Activated CD4-positive, alpha-beta T cell treated with anti-CD3 and anti-CD28 coated beads, Interleukin-2, amount 10 ng/mL, durations not matched to agents 24 days and 14 days (primary cell): ENCODE measurements around the gene MED31. TPM values are rescaled to one million over a fixed set of nuclear protein-coding genes. Genes with fewer than 3 reads are reported as not detected.
"Not testable (repeated sequence)": the region's sequence is repeated elsewhere in the genome, so short reads cannot be mapped to it uniquely, and the experiment has no call there.

Experiments
- DNase-seq: peaks from one replicate; pipeline ENCODE4 v3.0.0; 2022
- H3K27ac Mint-ChIP-seq: one replicate; pipeline ENCODE4 v1.8.0; 2022; ENCODE audit warnings: mild to moderate bottlenecking, mixed read lengths
- H3K27me3 Mint-ChIP-seq: one replicate; pipeline ENCODE4 v1.8.0; 2022; ENCODE audit warnings: mixed read lengths
- H3K36me3 Mint-ChIP-seq: one replicate; pipeline ENCODE4 v1.8.0; 2022; ENCODE audit warnings: low read depth, mild to moderate bottlenecking, mixed read lengths
- H3K4me1 Mint-ChIP-seq: one replicate; pipeline ENCODE4 v1.8.0; 2021; ENCODE audit warnings: mixed read lengths
- H3K4me3 Mint-ChIP-seq: one replicate; pipeline ENCODE4 v1.8.0; 2022; ENCODE audit warnings: mild to moderate bottlenecking, moderate library complexity, mixed read lengths
- H3K9me3 Mint-ChIP-seq: one replicate; pipeline ENCODE4 v1.8.0; 2021; ENCODE audit warnings: mixed read lengths
- intact Hi-C: fragments of 100-400 bp; cut with micrococcal nuclease; formaldehyde crosslinking; loops from one replicate; pipeline ENCODE4 v1.15.1; 2023
- total RNA-seq: library from RNA; stranded (reverse); gene quantifications from 2 replicates; pipeline ENCODE4 v1.2.3, GENCODE V29; 2022

MED31 gene
- 24.3 and 25.7 TPM in 2 replicates for total RNA-seq

GRCh38 chr17:6651354-6651918 lies at the start of gene MED31, which contains the start of gene C17orf100:
MED31 (minus strand) TSS chr17:6651605; CDS start chr17:6651528, 77 bp downstream.
C17orf100 (plus strand) TSS chr17:6651762; CDS start chr17:6651914, 152 bp downstream.
- H3K4me3 Mint-ChIP-seq: peak within 1 kb of the TSS; percentile 93
- no peaks in the 10 kb centered on the region for H3K9me3 Mint-ChIP-seq
- H3K4me1 Mint-ChIP-seq: peaks cover 50% of the 10 kb centered on the region
- DNase-seq: peak; percentile 99
- peak within 1 kb of the TSS; percentile 99 for H3K27ac Mint-ChIP-seq
- intact Hi-C loops: loop anchor here (1.0 to 5.0 kb wide), 3 partner anchors 11 to 1164 kb away; partner anchors contain the start of genes DERL2, KIAA0753 and MIS12
- peaks cover 26% of the 10 kb centered on the region for H3K36me3 Mint-ChIP-seq
- peaks cover 16% of the 10 kb centered on the region for H3K27me3 Mint-ChIP-seq

DNA sequence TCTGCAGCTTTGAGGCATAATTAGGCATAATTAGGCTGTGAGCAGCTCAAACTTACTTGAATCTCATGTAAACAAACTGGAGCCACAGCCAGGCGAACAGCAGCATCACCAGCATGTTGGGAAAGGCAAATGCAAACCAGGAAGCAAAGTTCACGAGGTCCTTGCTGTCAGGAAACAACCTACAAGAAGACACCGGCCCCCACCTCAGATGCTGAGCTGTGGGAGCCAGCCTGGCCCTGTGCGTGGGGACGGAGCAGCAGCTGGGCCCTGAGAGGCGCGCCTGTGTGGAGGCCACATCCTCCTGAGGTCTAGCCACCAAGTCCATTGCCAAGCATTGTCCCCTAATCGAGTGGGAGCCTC lies 49.5 kb upstream of the MED31 start:
- no peak overlapping the region for H3K4me3 Mint-ChIP-seq
- no peaks in the 10 kb centered on the region for H3K36me3 Mint-ChIP-seq
- no peak for DNase-seq
- H3K4me1 Mint-ChIP-seq: no peaks in the 10 kb centered on the region
- intact Hi-C loops: no loop called here
- H3K27ac Mint-ChIP-seq: no peak overlapping the region
- H3K9me3 Mint-ChIP-seq: no peaks in the 10 kb centered on the region
- peaks cover 8% of the 10 kb centered on the region for H3K27me3 Mint-ChIP-seq

DNA sequence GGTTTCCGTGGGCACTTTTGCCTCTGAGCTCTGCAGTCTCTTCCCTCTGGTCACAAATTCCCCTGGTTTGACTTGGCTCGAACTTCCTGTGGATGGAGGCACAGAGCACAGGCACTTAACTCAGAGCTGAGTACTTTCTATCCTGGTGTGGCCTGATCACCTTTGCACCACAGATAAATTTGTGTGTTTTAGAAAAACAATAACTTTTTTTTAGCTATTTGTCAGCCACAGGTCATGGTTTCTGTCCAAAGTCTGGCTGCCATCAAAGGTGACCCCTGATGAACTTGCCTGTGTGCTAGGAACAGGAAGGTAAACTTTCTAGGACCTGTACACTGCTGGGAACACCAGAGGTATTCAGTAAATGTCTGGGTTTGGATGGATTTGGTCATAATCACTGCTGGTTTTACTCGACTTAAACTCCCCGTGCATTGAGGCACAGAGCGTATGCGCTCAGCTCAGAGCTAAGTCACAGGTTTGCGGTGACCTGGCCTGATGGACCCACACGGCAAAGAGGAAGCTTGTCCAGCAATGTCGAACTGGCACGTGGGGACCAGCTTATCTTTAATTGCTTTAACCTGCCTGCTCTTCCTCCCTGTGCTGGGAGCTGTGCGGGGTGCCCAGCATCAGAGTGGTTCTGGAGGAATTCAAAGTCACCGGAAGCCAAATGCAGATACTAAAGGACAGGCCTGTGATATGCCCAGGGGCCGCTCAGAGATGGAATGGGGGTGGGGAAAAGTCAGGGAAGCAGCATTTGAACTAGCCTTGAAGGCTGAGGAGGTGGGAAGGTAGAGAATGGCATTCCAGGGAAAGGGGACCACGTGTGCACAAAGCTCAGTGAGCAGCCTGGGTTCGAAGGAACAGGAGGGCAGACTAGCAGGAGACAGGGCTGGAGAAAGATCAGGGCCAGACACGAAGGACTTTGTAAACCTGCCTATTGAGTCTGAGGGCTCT lies 48.9 kb upstream of the MED31 start:
- intact Hi-C loops: no loop called here
- no peak overlapping the region for H3K27ac Mint-ChIP-seq
- no peaks in the 10 kb centered on the region for H3K9me3 Mint-ChIP-seq
- no peak overlapping the region for H3K4me3 Mint-ChIP-seq
- peaks cover 8% of the 10 kb centered on the region for H3K27me3 Mint-ChIP-seq
- H3K4me1 Mint-ChIP-seq: no peaks in the 10 kb centered on the region
- no peak for DNase-seq
- H3K36me3 Mint-ChIP-seq: no peaks in the 10 kb centered on the region

- Mint-ChIP-seq H3K4me1 (no peaks in the 10 kb centered on the region), H3K36me3 (no peaks in the 10 kb centered on the region), H3K27me3 (peaks cover 15% of the 10 kb centered on the region), H3K9me3 (no peaks in the 10 kb centered on the region), H3K27ac (no peak overlapping the region), H3K4me3 (no peak overlapping the region)
- intact Hi-C loops: no loop called here
- no peak for DNase-seq
These were observed 46.6 kb upstream of the MED31 start for GRCh38 chr17:6698004-6698403.

DNA sequence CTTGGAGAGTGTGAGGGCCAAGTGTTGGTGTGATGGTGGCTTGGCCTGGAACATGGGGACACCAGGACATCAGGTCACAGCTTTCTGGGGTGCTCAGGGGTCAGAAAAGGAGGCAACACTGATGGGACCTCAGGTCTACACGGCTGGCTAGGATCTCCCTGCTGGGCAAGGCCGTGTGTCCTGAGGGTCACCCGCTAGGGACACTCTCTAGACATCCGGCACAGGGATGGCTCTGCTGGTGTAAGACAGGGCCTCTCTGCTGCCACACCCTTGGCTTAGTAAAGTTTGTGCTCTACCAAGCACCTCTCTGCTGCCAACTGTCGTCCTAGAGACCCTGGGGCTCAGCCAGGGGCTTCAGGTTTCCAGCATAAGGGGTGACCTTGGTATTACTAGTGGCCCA lies 45.5 kb upstream of the MED31 start:
- Mint-ChIP-seq H3K27ac (no peak overlapping the region), H3K4me3 (no peak overlapping the region), H3K4me1 (no peaks in the 10 kb centered on the region), H3K36me3 (no peaks in the 10 kb centered on the region), H3K9me3 (no peaks in the 10 kb centered on the region), H3K27me3 (peaks cover 15% of the 10 kb centered on the region)
- intact Hi-C loops: no loop called here
- DNase-seq: no peak

- no peak for DNase-seq
- H3K27me3 Mint-ChIP-seq: peaks cover 21% of the 10 kb centered on the region
- H3K9me3 Mint-ChIP-seq: no peaks in the 10 kb centered on the region
- intact Hi-C loops: no loop called here
- H3K36me3 Mint-ChIP-seq: no peaks in the 10 kb centered on the region
- no peak overlapping the region for H3K4me3 Mint-ChIP-seq
- no peak overlapping the region for H3K27ac Mint-ChIP-seq
- no peaks in the 10 kb centered on the region for H3K4me1 Mint-ChIP-seq
These were observed 44.2 kb upstream of the MED31 start for GRCh38 chr17:6695565-6695964.

- peaks cover 19% of the 10 kb centered on the region for H3K27me3 Mint-ChIP-seq
- intact Hi-C loops: no loop called here
- no peaks in the 10 kb centered on the region for H3K36me3 Mint-ChIP-seq
- no peaks in the 10 kb centered on the region for H3K9me3 Mint-ChIP-seq
- H3K27ac Mint-ChIP-seq: no peak overlapping the region
- no peaks in the 10 kb centered on the region for H3K4me1 Mint-ChIP-seq
- no peak for DNase-seq
- no peak overlapping the region for H3K4me3 Mint-ChIP-seq
These were observed 43.6 kb upstream of the MED31 start for GRCh38 chr17:6695051-6695450.

GRCh38 chr17:6691958-6692357 lies 40.6 kb upstream of the MED31 start:
- H3K36me3 Mint-ChIP-seq, intact Hi-C loops, H3K4me1 Mint-ChIP-seq, H3K9me3 Mint-ChIP-seq, H3K27ac Mint-ChIP-seq, H3K4me3 Mint-ChIP-seq, DNase-seq: not testable (repeated sequence)
- H3K27me3 Mint-ChIP-seq: peaks cover 20% of the 10 kb centered on the region

DNA sequence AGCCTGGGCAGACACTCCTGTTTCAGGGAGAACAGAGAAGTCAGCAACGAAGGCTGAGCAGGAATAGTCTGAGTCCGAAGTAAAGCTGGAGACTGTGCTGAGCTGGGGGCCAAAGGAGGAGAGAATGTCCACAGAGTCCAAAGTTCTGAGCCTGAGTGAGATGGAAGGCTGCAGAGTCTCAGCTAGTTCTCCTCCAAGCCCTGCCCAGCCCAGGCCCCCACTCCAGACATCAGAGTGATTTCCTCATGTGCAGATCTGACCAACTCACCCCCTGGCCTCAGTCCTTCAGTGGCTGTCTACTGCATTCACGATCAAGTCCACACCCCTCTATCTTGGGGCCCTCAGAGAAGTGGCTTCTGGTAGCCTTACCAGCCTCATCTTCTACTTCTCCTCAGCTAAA lies 40.1 kb upstream of the MED31 start:
- no peaks in the 10 kb centered on the region for H3K36me3 Mint-ChIP-seq
- no peaks in the 10 kb centered on the region for H3K9me3 Mint-ChIP-seq
- intact Hi-C loops: no loop called here
- no peak overlapping the region for H3K4me3 Mint-ChIP-seq
- H3K27me3 Mint-ChIP-seq: peaks cover 22% of the 10 kb centered on the region
- no peak for DNase-seq
- H3K4me1 Mint-ChIP-seq: no peaks in the 10 kb centered on the region
- H3K27ac Mint-ChIP-seq: no peak overlapping the region

- Mint-ChIP-seq H3K27ac (no peak overlapping the region), H3K9me3 (no peaks in the 10 kb centered on the region), H3K4me1 (no peaks in the 10 kb centered on the region), H3K4me3 (no peak overlapping the region), H3K27me3 (peaks cover 20% of the 10 kb centered on the region), H3K36me3 (no peaks in the 10 kb centered on the region)
- no peak for DNase-seq
- intact Hi-C loops: no loop called here
These were observed 39.2 kb upstream of the MED31 start for GRCh38 chr17:6690641-6691040.

- DNase-seq: no peak
- H3K27ac Mint-ChIP-seq: no peak overlapping the region
- H3K9me3 Mint-ChIP-seq: no peaks in the 10 kb centered on the region
- no peaks in the 10 kb centered on the region for H3K4me1 Mint-ChIP-seq
- intact Hi-C loops: no loop called here
- H3K27me3 Mint-ChIP-seq: peaks cover 14% of the 10 kb centered on the region
- no peak overlapping the region for H3K4me3 Mint-ChIP-seq
- no peaks in the 10 kb centered on the region for H3K36me3 Mint-ChIP-seq
These were observed 37.5 kb upstream of the MED31 start for GRCh38 chr17:6688944-6689343.

- H3K27ac Mint-ChIP-seq: no peak overlapping the region
- intact Hi-C loops: no loop called here
- no peak overlapping the region for H3K4me3 Mint-ChIP-seq
- no peaks in the 10 kb centered on the region for H3K36me3 Mint-ChIP-seq
- no peaks in the 10 kb centered on the region for H3K4me1 Mint-ChIP-seq
- peaks cover 16% of the 10 kb centered on the region for H3K27me3 Mint-ChIP-seq
- no peaks in the 10 kb centered on the region for H3K9me3 Mint-ChIP-seq
- no peak for DNase-seq
These were observed 34.6 kb upstream of the MED31 start for GRCh38 chr17:6686026-6686425.

DNA sequence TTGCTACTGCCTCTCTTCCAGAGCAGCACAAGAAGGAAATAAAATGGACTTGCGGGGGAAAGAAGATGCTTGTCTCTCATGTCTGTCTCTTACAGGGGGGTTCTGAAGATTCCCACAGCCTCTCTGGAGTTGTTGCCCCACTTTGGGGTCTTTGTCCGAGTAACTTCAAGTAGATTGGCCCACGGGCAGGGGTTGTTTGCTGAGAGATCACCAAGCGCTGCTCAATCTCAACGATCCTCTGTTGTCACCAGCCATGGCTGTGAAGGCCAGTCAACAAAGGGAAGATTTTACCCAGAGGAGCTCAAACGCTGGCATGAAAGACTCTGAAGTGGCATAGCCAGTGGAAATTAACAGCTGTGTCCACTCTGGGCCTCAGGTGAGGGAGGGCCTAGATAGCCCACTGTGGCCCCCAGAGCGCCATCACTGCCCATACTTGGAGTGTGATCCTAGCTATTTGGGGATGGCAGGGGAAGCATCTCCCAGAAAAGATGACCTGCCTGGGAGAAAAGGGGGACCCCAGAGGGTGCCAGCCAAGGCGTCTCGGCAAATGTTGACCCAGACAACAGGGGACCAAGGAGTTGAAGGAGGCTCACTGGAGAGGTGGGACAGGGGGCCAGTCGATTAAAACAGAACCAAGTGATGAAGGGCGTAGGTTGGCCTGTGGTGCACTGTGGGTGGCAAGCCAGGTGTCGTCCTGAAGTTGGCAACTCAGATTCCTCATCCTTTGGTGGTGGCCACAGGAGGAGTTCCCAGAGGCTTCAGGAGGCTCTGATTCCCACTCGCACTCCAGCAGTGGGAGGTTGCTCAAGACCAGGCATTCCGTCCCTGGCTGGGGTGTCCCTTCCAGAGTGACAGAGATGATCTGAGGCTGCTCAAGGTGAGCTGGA lies 33.7 kb upstream of the MED31 start:
- intact Hi-C loops: no loop called here
- DNase-seq: no peak
- no peak overlapping the region for H3K27ac Mint-ChIP-seq
- H3K4me3 Mint-ChIP-seq: no peak overlapping the region
- no peaks in the 10 kb centered on the region for H3K36me3 Mint-ChIP-seq
- no peaks in the 10 kb centered on the region for H3K4me1 Mint-ChIP-seq
- peaks cover 17% of the 10 kb centered on the region for H3K27me3 Mint-ChIP-seq
- H3K9me3 Mint-ChIP-seq: no peaks in the 10 kb centered on the region

DNA sequence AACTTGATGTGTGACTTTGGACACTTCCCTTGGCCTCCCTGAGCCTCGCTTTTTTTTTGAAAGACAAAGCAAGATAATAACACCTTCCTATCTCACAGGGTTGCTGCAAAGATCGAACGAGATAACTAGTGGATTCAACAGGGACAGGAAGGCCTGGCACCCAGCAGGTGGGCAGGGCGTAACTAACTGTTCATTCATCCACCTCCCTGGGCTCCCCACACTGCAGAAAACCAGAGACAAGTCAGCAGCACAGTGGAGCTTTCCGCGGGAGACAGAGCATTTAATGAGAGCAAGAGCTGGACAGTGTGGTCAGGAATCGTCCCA lies 33.0 kb upstream of the MED31 start:
- H3K4me1 Mint-ChIP-seq: no peaks in the 10 kb centered on the region
- H3K36me3 Mint-ChIP-seq: no peaks in the 10 kb centered on the region
- no peak for DNase-seq
- H3K9me3 Mint-ChIP-seq: no peaks in the 10 kb centered on the region
- H3K4me3 Mint-ChIP-seq: no peak overlapping the region
- H3K27ac Mint-ChIP-seq: no peak overlapping the region
- H3K27me3 Mint-ChIP-seq: peaks cover 18% of the 10 kb centered on the region
- intact Hi-C loops: no loop called here
